GM18867 (cell line): ENCODE results near the gene TNFRSF25.

Source experiments
- ATAC-seq: cut with Tn5 transposase; IDR thresholded peaks from one replicate; pipeline ENCODE4 v1.9.1; 2021; ENCODE audit warnings: mild to moderate bottlenecking, moderate library complexity; ENCODE audit not compliant: unreplicated experiment

The TNFRSF25 gene

GRCh38 chr1:6419804-6420453, 46.0 kb downstream of the TNFRSF25 start, which contains the start of gene HES2:
HES2 (minus strand) TSS chr1:6419919; CDS start chr1:6419820, 99 bp downstream.
- no peak for ATAC-seq

GRCh38 chr1:6419397-6419803, 46.6 kb downstream of the TNFRSF25 start:
- no peak for ATAC-seq

DNA sequence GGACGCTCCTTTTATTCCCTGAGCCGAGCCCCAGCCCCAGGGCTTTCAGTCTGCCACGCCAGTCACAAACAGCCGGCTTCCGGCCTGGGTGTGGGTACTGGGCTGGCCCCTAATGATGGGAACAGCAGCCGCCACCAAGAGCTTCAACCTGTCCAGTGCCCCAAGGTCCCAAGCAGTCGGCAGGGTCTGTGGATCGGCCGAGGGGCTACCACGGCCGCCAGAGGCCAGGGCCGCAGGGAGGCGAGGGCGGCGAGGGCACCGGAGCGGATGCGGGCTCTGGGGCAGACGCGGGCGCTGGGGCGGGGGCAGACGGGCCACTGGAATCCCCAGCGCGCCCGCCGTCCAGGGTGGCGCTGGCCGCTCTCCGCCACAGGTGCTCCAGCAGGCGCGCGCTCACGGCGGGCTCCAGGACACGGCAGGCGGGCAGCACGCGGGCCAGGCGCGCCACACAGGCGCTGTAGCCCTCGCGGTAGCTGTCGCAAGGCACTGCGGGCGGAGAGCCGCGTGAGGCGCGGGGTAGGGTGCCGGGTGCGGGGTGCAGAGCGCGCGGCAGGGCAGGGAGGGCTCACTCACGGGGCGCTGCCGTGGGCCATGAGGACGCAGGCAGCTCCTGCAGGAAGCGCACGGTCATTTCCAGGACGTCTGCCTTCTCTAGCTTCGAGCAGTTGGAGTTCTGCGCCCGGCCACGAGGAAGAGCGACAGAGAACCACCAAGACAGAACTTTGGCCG, 47.1 kb downstream of the TNFRSF25 start:
- ATAC-seq = no peak

DNA sequence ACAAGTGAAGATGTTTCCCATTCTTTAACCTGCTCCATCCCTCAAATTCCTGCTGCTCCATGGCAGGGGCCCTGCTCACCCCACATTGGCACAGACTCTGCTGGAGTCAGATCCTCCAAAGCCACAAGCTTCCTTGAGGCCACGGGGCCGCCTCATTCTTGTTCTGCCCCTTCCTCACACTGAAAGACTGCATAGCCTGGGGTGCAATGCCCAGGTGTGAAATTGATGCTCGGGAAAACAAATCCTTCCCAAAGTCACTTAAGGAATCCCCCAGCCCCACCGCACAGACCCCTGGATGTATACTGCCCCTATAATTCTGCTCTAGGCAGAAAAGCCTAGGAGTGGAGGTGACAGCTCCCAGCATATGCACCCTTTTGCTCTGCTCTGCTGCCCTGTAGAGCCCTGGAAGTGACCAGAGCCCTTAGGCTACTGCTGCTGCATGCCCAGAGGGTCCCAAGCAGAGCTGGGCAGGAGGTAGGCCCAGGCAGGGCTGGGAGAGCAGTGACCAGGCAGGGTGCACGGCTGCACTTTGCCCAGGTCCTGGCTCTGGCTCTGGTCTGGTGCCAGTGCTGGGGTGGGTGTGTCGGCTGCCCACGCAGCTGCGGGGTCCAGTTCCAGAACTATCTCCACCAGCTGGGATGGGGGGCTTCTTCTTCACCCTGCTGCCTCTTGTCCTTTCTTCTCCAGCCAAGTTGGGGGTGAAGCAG, 47.9 kb downstream of the TNFRSF25 start:
- no peak for ATAC-seq

DNA sequence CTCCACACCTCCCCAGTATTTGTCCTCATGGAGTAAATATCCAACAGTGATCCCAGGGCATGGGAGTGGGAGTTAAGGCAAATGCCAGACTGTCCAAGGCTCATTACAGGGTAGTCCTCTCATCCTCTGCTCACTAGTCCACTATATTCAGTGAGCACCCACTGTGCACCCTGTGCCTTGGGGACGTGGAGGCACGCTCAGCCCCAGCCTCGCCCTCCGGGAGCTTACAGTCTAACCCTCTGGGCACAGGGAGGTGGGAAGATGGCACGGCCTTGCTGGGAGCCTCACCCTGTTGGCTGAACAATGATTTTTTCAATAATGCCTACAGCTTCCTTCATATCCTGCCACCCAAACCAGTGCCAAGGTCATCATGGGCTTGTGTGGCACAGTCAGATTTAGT, 49.1 kb downstream of the TNFRSF25 start:
- ATAC-seq = no peak

GRCh38 chr1:6416295-6416656, 49.7 kb downstream of the TNFRSF25 start:
- no peak for ATAC-seq

GRCh38 chr1:6414881-6415626, 50.9 kb downstream of the TNFRSF25 start:
- no peak for ATAC-seq

DNA sequence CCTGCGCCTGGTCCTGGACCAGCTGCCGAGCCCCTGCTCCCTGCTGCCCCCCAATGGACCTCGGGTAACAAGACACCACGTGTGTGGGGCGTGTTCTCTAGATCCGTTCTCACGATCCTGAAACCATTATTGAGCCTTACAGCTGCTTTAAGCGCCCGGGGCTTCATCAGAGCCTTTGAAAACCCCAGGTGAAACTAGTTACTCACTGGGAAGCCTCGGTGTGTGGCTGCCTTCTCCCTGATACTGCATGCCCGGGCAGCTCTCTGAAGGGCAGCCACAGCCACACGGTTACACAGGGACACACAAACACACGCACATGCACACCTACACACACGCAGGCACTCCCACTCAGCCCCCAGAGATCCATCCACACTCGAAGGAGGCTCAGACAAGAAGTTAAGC, 51.5 kb downstream of the TNFRSF25 start:
- peak; percentile 62 for ATAC-seq

- ATAC-seq = no peak
Observed at GRCh38 chr1:6412896-6413295, 53.1 kb downstream of the TNFRSF25 start.
